Coronary artery (tissue), 2 donors: ENCODE results near the gene TTF2.

ENCODE experiments used
- DNase-seq: peaks from one replicate; pipeline ENCODE4 v3.0.0-alpha.2; 2017; ENCODE audit warnings: low spot score
- H3K27ac ChIP-seq, 2 donors: fragments of 200-600 bp; sonication (generic); one replicate each; pipeline ENCODE4 v1.5.1; 2016 to 2019
- H3K4me3 ChIP-seq: fragments of 200-600 bp; sonication (generic); 2 replicates; pipeline ENCODE4 v1.5.1; 2016; ENCODE audit warnings: mild to moderate bottlenecking, moderate library complexity
- CTCF ChIP-seq: fragments of 200-600 bp; sonication (generic); IDR thresholded peaks from one replicate; pipeline ENCODE4 v1.5.1; 2019; ENCODE audit warnings: antibody characterized with exemption

Gene TTF2

GRCh38 chr1:117045644-117046043 is 14.5 kb upstream of the TTF2 start:
- H3K27ac ChIP-seq: no peak overlapping the region
- DNase-seq: no peak
- no peak for TF ChIP-seq CTCF
- no peak overlapping the region for H3K4me3 ChIP-seq

- TF ChIP-seq CTCF: no peak
- H3K27ac ChIP-seq: no peak overlapping the region
- no peak overlapping the region for H3K4me3 ChIP-seq
- no peak for DNase-seq
Observed at GRCh38 chr1:117046781-117047180, 13.3 kb upstream of the TTF2 start.

- TF ChIP-seq CTCF: no peak
- H3K27ac ChIP-seq: no peak overlapping the region
- no peak for DNase-seq
- H3K4me3 ChIP-seq: no peak overlapping the region
Observed at GRCh38 chr1:117047271-117047670, 12.9 kb upstream of the TTF2 start.

GRCh38 chr1:117049857-117050256 is 10.3 kb upstream of the TTF2 start:
- Histone ChIP-seq H3K4me3 (no peak overlapping the region), H3K27ac (no peak overlapping the region)
- DNase-seq: no peak
- no peak for TF ChIP-seq CTCF

- Histone ChIP-seq H3K4me3 (no peak overlapping the region), H3K27ac (no peak overlapping the region)
- DNase-seq: no peak
- TF ChIP-seq CTCF: no peak
Observed at GRCh38 chr1:117051224-117052064, 8.7 kb upstream of the TTF2 start.

GRCh38 chr1:117054068-117054467 is 6.1 kb upstream of the TTF2 start:
- no peak overlapping the region for H3K27ac ChIP-seq
- TF ChIP-seq CTCF: no peak
- no peak overlapping the region for H3K4me3 ChIP-seq
- no peak for DNase-seq

- H3K27ac ChIP-seq: no peak overlapping the region
- DNase-seq: no peak
- no peak for TF ChIP-seq CTCF
- H3K4me3 ChIP-seq: no peak overlapping the region
Observed at GRCh38 chr1:117058810-117059209, 1.3 kb upstream of the TTF2 start.
